Measurements from ENCODE around the gene MMP10.
"Not testable (repeated sequence)": the region's sequence is repeated elsewhere in the genome, so short reads cannot be mapped to it uniquely, and the experiment has no call there.

MMP10 gene

GRCh38 chr11:102783016-102783415 lies 2.6 kb upstream of the MMP10 start:
- DNase-seq (ENCODE audit: low read depth), result no peak

DNA sequence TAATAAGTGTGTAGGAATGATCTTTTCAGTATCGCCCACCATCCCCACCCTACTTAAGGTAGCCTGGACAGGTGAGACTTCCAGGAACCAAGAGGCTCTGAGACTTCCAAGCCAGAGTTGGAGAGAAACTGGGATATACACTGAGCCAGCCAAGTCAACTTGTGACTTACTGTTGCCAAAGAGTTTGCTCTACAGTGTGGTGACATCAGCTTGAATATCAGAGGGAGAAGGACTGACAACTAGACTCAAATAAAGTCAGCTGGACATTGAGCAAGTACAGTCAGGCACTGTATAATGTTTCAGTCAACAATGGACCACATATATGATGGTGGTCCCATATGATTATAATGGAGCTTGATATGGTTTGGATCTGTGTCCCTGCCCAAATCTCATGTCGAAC lies 1.2 kb upstream of the MMP10 start:
- DNase-seq (ENCODE audit: low read depth), result no peak

- DNase-seq (ENCODE audit: low read depth), result no peak
Observed at GRCh38 chr11:102776454-102776853, 4.0 kb downstream of the MMP10 start.

- DNase-seq (ENCODE audit: low read depth), result no peak
Observed at GRCh38 chr11:102773386-102773785, 7.0 kb downstream of the MMP10 start.

- no peak for DNase-seq (ENCODE audit: low read depth)
Observed at GRCh38 chr11:102771351-102771750, 9.1 kb downstream of the MMP10 start.

- DNase-seq (ENCODE audit: low read depth), result no peak
Observed at GRCh38 chr11:102770191-102770590, 10.2 kb downstream of the MMP10 start.

GRCh38 chr11:102767800-102768199 lies 12.6 kb downstream of the MMP10 start:
- DNase-seq (ENCODE audit: low read depth), result no peak

GRCh38 chr11:102763440-102763839 lies 17.0 kb downstream of the MMP10 start:
- DNase-seq (ENCODE audit: low read depth), result no peak

- no peak for DNase-seq (ENCODE audit: low read depth)
Observed at GRCh38 chr11:102762361-102762767, 18.1 kb downstream of the MMP10 start.

DNA sequence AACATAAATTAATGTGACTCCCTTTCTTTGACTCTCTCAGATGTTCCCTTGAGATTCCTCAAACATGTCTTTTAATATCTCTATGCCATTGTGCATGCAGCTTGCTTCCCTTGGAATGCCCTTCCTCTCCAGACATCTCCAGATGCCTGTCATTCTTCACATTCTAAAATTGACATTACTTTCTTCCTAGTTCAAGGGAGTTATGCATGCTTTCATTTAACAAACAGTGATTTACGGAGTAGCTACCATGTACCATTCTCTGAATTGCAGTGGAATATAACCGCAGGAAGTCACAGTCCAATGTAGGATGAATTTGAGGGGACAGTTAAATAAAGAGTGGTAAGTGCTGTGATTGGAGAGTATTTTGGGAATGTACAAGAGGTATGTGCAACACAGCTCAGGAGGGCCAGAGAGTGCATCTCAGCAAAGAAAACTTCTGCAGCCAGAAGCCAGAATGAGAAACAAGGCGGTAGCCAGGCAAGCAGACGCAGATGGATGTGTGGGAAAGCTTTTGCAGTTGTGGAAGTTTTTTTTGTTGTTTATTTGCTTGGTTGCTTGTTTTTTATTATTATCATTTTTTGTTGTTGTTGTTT lies 18.7 kb downstream of the MMP10 start:
- no peak for DNase-seq (ENCODE audit: low read depth)

- peak; percentile 41 for DNase-seq (ENCODE audit: low read depth)
Observed at GRCh38 chr11:102760344-102761035, 19.9 kb downstream of the MMP10 start.

GRCh38 chr11:102757823-102758549 lies 22.4 kb downstream of the MMP10 start:
- no peak for DNase-seq (ENCODE audit: low read depth)

DNA sequence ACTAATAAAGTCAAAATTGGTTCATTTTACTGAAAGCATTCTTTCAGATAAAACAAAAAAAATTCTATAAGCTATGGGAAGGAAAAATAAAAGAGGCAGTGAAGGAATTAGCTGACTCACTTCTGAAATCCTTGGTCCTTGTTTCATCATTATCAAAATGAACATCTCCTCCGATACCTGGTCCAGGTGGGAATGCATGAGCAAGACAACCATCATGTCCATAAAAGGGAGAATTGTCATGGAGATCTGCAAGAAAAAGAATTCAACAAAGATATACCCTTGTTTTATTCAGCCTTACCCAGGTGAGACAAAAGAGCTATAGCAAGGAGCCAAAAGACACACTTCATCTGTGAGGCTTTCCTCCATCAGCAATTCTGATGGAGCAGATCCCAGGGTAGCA lies 27.2 kb downstream of the MMP10 start:
- DNase-seq (ENCODE audit: low read depth), result no peak

GRCh38 chr11:102751673-102752072 lies 28.8 kb downstream of the MMP10 start:
- DNase-seq (ENCODE audit: low read depth), result no peak

GRCh38 chr11:102749101-102749722 lies 31.2 kb downstream of the MMP10 start:
- no peak for DNase-seq (ENCODE audit: low read depth)

- not testable (repeated sequence) for DNase-seq (ENCODE audit: low read depth)
Observed at GRCh38 chr11:102746746-102747578, 33.5 kb downstream of the MMP10 start.

- no peak for DNase-seq (ENCODE audit: low read depth)
Observed at GRCh38 chr11:102734650-102735049, 45.8 kb downstream of the MMP10 start.

- DNase-seq (ENCODE audit: low read depth), result peak; percentile 23
Observed at GRCh38 chr11:102733232-102733875, 47.1 kb downstream of the MMP10 start.

DNA sequence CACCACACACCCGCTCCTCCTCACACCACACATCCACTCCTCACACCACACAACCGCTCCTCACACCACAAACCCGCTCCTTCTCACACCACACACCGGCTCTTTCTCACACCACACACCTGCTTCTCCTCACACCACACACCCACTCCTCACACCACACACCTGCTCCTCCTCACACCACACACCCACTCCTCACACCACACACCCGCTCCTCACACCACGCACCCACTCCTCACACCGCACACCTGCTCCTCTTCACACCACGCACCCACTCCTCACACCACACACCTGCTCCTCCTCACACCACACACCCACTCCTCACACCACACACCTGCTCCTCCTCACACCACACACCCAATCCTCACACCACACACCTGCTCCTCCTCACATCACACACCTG lies 49.5 kb downstream of the MMP10 start:
- not testable (repeated sequence) for DNase-seq (ENCODE audit: low read depth)

DNA sequence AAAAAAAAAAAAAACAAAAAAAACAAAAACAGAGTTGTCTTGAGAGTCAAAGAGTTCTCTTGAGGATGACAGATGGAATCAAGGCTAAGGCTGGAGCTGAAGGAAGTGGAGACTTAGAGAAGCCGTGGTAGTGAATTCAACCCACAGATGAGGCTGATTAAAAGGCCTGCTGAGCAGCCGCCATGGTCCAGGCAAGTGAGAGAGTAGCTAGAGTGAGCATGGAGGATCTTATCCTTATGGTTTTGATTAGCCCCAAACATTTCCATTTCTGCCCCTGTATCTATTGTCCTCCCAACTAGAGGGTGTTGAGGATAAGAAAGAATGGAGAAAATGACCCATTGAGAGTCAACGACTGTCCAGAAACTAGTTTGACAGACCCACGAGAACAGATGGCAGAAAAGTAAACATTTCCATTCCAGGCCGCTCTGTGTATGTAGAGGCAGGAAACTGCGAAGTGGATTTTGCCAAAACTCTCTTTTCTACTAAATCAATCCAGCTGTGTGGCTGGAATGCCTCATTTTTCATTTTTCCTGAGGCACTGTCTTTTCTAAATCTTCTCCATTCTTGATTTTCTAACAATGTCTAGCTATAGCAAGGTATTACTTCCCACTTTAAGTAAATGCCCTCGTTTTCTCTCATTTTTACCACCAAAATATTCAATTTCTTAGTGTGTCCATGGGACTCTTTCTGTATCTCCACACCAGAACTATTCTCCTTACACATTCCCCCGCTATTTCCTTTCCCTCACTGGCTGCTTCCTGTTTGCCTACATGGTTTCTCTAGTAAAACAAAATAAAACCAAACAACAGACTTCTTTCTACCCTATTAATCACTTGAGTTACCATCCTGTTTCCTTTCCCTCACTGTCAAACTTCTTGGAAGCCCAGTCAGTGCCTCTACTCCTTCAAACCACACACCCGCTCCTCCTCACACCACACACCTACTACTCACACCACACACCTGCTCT lies 50.3 kb downstream of the MMP10 start:
- no peak for DNase-seq (ENCODE audit: low read depth)
